Memory B cell (primary cell): ENCODE results near the gene RTEL1.
A peak's percentile ranks its signal among the peaks of the same experiment; 100 is the strongest.
"Not testable (repeated sequence)": the region's sequence is repeated elsewhere in the genome, so short reads cannot be mapped to it uniquely, and the experiment has no call there.

ENCODE experiments used
- ATAC-seq: fragments of 150-1000 bp; cut with Tn5 transposase; 2 replicates; pipeline ENCODE4 v1.10.0; 2021; ENCODE audit warnings: low read depth, mild to moderate bottlenecking, moderate library complexity
- DNase-seq, 2 donors: peaks; one replicate each; pipeline ENCODE4 v3.0.0; 2022; ENCODE audit warnings: low spot score in 2 of 2
- H3K27ac Mint-ChIP-seq: one replicate; pipeline ENCODE4 v1.8.0; 2022; ENCODE audit warnings: mild to moderate bottlenecking, moderate library complexity, mixed read lengths
- H3K27me3 Mint-ChIP-seq: one replicate; pipeline ENCODE4 v1.8.0; 2022; ENCODE audit warnings: mixed read lengths
- H3K36me3 Mint-ChIP-seq: one replicate; pipeline ENCODE4 v1.8.0; 2022; ENCODE audit warnings: mild to moderate bottlenecking, mixed read lengths
- H3K4me1 Mint-ChIP-seq: one replicate; pipeline ENCODE4 v1.8.0; 2022; ENCODE audit warnings: mixed read lengths
- H3K4me3 Mint-ChIP-seq: one replicate; pipeline ENCODE4 v1.8.0; 2022; ENCODE audit warnings: mild to moderate bottlenecking, moderate library complexity, mixed read lengths
- H3K9me3 Mint-ChIP-seq: one replicate; pipeline ENCODE4 v1.8.0; 2022; ENCODE audit warnings: mixed read lengths

RTEL1 gene

GRCh38 chr20:63650486-63650885 lies 7.6 kb upstream of the RTEL1 start:
- not testable (repeated sequence) for H3K4me1 Mint-ChIP-seq, DNase-seq, ATAC-seq, H3K36me3 Mint-ChIP-seq, H3K4me3 Mint-ChIP-seq, H3K9me3 Mint-ChIP-seq, H3K27ac Mint-ChIP-seq
- H3K27me3 Mint-ChIP-seq, result peaks cover 11% of the 10 kb centered on the region

GRCh38 chr20:63651942-63652191 lies 6.2 kb upstream of the RTEL1 start:
- Mint-ChIP-seq H3K27me3 (peaks cover 9% of the 10 kb centered on the region), H3K36me3 (no peaks in the 10 kb centered on the region), H3K4me1 (peaks cover 9% of the 10 kb centered on the region), H3K4me3 (peak overlapping the region; percentile 84), H3K27ac (peak overlapping the region; percentile 32), H3K9me3 (no peaks in the 10 kb centered on the region)
- ATAC-seq (peak; percentile 32), DNase-seq (no peak)

GRCh38 chr20:63652192-63652980 lies 5.7 kb upstream of the RTEL1 start:
- Mint-ChIP-seq H3K4me3 (peak overlapping the region; percentile 84), H3K27me3 (peaks cover 9% of the 10 kb centered on the region), H3K4me1 (peaks cover 9% of the 10 kb centered on the region), H3K27ac (peak overlapping the region; percentile 32), H3K36me3 (no peaks in the 10 kb centered on the region), H3K9me3 (no peaks in the 10 kb centered on the region)
- ATAC-seq (peak; percentile 33), DNase-seq (no peak)

GRCh38 chr20:63653041-63653973 lies 4.8 kb upstream of the RTEL1 start, which contains the start of gene STMN3:
TSS of gene STMN3 (minus strand) at chr20:63653424. CDS start at chr20:63653345, 79 bp downstream.
- peaks cover 13% of the 10 kb centered on the region for H3K4me1 Mint-ChIP-seq
- no peak within 1 kb of the TSS for H3K27ac Mint-ChIP-seq
- DNase-seq, result peak; percentile 52 to 63
- peak within 1 kb of the TSS; percentile 84 for H3K4me3 Mint-ChIP-seq
- no peaks in the 10 kb centered on the region for H3K9me3 Mint-ChIP-seq
- peak; percentile 47 for ATAC-seq
- H3K36me3 Mint-ChIP-seq, result no peaks in the 10 kb centered on the region
- peaks cover 9% of the 10 kb centered on the region for H3K27me3 Mint-ChIP-seq

GRCh38 chr20:63653974-63654668 lies 4.0 kb upstream of the RTEL1 start:
- Mint-ChIP-seq H3K27me3 (peaks cover 9% of the 10 kb centered on the region), H3K9me3 (no peaks in the 10 kb centered on the region), H3K4me3 (peak overlapping the region; percentile 58), H3K27ac (no peak overlapping the region), H3K36me3 (no peaks in the 10 kb centered on the region), H3K4me1 (peaks cover 19% of the 10 kb centered on the region)
- ATAC-seq, result no peak
- no peak for DNase-seq

DNA sequence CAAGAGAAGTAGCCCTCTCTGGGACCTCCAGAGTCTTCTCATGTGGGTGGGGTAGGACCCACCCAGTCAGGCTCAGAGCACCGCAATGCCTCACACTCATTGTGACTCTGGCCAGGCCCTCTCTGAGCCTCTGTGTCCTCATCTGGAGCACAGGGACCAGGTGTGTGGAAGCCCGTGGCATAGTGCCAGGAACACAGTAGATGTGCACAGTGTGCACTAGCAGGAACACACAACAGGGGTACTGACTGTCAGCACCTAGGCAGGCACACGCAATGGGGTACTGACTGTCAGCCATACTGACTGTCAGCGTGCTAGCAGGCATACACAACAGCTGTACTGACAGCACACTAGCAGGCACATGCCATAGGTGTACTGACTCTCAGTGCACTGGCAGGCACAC lies 2.9 kb upstream of the RTEL1 start:
- Mint-ChIP-seq H3K27me3 (peaks cover 9% of the 10 kb centered on the region), H3K9me3 (no peaks in the 10 kb centered on the region), H3K4me1 (peaks cover 20% of the 10 kb centered on the region), H3K27ac (no peak overlapping the region), H3K36me3 (no peaks in the 10 kb centered on the region), H3K4me3 (no peak overlapping the region)
- ATAC-seq, result no peak
- DNase-seq, result no peak

GRCh38 chr20:63656451-63656850 lies 1.7 kb upstream of the RTEL1 start:
- Mint-ChIP-seq H3K4me1 (peaks cover 20% of the 10 kb centered on the region), H3K27me3 (peaks cover 8% of the 10 kb centered on the region), H3K36me3 (no peaks in the 10 kb centered on the region), H3K9me3 (no peaks in the 10 kb centered on the region), H3K27ac (no peak overlapping the region), H3K4me3 (no peak overlapping the region)
- ATAC-seq (no peak), DNase-seq (no peak)

- peak overlapping the region; percentile 90 for H3K4me3 Mint-ChIP-seq
- H3K27ac Mint-ChIP-seq, result peak overlapping the region; percentile 74
- peaks cover 3% of the 10 kb centered on the region for H3K36me3 Mint-ChIP-seq
- DNase-seq (no peak), ATAC-seq (no peak)
- peaks cover 5% of the 10 kb centered on the region for H3K27me3 Mint-ChIP-seq
- H3K9me3 Mint-ChIP-seq, result no peaks in the 10 kb centered on the region
- H3K4me1 Mint-ChIP-seq, result peaks cover 17% of the 10 kb centered on the region
Observed at GRCh38 chr20:63657260-63657936, 714 bp upstream of the RTEL1 start.

- DNase-seq (no peak), ATAC-seq (peak; percentile 16)
- H3K4me1 Mint-ChIP-seq, result peaks cover 16% of the 10 kb centered on the region
- H3K9me3 Mint-ChIP-seq, result no peaks in the 10 kb centered on the region
- H3K27me3 Mint-ChIP-seq, result peaks cover 3% of the 10 kb centered on the region
- H3K4me3 Mint-ChIP-seq, result peak overlapping the region; percentile 90
- no peak overlapping the region for H3K27ac Mint-ChIP-seq
- H3K36me3 Mint-ChIP-seq, result peaks cover 3% of the 10 kb centered on the region
Observed at GRCh38 chr20:63658749-63659187, 656 bp downstream of the RTEL1 start.

DNA sequence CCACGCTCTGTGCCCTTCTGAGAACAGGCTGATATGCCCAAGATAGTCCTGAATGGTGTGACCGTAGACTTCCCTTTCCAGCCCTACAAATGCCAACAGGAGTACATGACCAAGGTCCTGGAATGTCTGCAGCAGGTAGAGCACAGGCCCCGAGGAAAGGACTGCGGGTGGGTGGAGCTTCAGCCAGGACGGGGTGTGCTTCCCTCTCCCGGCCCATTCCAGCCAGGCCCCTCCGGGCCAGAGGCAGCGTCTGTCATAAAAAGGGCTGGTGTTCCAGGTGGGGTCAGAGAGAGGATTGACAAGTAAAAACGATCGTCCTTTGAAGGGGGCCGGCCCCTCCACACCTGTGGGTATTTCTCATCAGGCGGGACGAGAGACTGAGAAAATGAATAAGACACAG lies 1.3 kb downstream of the RTEL1 start:
- Mint-ChIP-seq H3K36me3 (peaks cover 3% of the 10 kb centered on the region), H3K4me1 (peaks cover 13% of the 10 kb centered on the region), H3K9me3 (no peaks in the 10 kb centered on the region), H3K27ac (no peak overlapping the region), H3K27me3 (peaks cover 3% of the 10 kb centered on the region), H3K4me3 (peak overlapping the region; percentile 90)
- DNase-seq (no peak), ATAC-seq (no peak)

DNA sequence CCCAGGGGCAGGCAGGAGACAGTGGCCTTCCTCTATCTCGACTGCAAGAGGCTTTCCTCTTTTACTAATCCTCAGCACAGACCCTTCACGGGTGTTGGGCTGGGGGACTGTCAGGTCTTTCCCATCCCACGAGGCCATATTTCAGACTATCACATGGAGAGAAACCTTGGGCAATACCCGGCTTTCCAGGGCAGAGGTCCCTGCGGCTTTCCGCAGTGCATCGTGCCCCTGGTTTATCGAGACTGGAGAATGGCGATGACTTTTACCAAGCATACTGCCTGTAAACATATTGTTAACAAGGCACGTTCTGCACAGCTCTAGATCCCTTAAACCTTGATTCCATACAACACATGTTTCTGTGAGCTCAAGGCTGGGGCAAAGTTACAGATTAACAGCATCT lies 2.1 kb downstream of the RTEL1 start:
- H3K4me3 Mint-ChIP-seq, result peak overlapping the region; percentile 15
- not testable (repeated sequence) for H3K36me3 Mint-ChIP-seq, ATAC-seq, H3K9me3 Mint-ChIP-seq, H3K27ac Mint-ChIP-seq, DNase-seq, H3K27me3 Mint-ChIP-seq
- peaks cover 15% of the 10 kb centered on the region for H3K4me1 Mint-ChIP-seq

DNA sequence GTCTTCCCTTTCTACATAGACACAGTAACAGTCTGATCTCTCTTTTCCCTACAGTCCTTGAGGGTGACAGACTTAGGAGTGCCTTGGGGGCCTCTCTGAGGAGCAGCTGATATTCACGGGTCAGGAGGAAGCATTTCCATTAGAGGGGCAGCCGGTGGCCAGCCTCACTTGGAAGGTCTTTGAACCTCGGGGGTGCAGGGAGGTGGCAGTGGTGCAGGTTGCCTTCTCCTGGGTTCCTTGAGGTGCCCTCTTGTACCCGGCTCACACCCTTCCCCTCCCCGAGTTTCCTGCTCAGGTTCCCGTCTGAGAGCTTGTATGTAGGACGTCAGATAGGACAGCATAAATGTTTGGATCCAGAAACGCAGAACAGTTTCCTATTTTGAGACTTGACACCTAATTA lies 2.5 kb downstream of the RTEL1 start:
- DNase-seq, result no peak
- Mint-ChIP-seq H3K9me3 (no peaks in the 10 kb centered on the region), H3K27ac (no peak overlapping the region), H3K4me3 (no peak overlapping the region), H3K36me3 (peaks cover 6% of the 10 kb centered on the region), H3K4me1 (peaks cover 15% of the 10 kb centered on the region), H3K27me3 (no peaks in the 10 kb centered on the region)
- ATAC-seq, result no peak

DNA sequence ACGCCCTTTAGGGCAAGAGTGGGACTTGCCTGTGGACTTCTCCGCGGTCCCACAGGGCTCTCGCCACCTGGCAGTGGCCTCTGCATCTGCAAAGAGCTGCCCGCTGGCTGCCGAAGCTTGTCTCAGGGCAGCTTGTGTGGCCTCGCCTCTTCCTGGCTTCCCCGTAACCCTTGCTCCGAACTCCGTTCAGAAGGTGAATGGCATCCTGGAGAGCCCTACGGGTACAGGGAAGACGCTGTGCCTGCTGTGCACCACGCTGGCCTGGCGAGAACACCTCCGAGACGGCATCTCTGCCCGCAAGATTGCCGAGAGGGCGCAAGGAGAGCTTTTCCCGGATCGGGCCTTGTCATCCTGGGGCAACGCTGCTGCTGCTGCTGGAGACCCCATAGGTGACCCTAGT lies 3.0 kb downstream of the RTEL1 start:
- no peaks in the 10 kb centered on the region for H3K9me3 Mint-ChIP-seq
- no peak overlapping the region for H3K4me3 Mint-ChIP-seq
- DNase-seq, result no peak
- peaks cover 6% of the 10 kb centered on the region for H3K36me3 Mint-ChIP-seq
- no peaks in the 10 kb centered on the region for H3K27me3 Mint-ChIP-seq
- no peak for ATAC-seq
- no peak overlapping the region for H3K27ac Mint-ChIP-seq
- peaks cover 15% of the 10 kb centered on the region for H3K4me1 Mint-ChIP-seq
